SH-SY5Y (cell line): Measurements from ENCODE around the gene STK36.

Experiments used
- GATA2 ChIP-seq: IDR thresholded peaks from 2 replicates; pipeline ENCODE4 v1.6.1; 2011; ENCODE audit warnings: mild to moderate bottlenecking, low read depth, low read length
- GATA3 ChIP-seq: IDR thresholded peaks from 2 replicates; pipeline ENCODE4 v1.6.1; 2011; ENCODE audit warnings: low read depth, mild to moderate bottlenecking, low read length, moderate library complexity

DNA sequence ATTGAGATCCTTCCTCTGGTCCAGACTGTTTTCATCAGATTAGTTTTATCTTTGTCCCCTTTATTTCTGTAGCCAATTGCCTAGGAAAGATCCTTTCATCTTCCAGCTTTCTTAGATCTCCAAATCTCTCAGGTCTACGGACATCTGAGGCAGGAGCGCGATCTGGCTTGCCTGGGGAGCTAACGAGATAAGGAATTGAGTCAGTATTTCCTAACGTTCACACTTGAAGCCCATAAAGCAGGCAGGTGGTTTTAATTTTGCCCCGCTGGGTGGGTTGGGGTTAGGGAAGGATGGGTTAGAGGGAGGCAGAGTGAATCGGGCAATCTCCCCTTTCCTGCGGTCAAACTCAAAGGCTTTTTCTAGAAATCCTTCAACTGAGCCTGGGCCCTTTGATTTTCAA lies 38.0 kb downstream of the STK36 start:
- TF ChIP-seq GATA2 (no peak), GATA3 (no peak)
